Parathyroid adenoma (tissue), 2 donors: ENCODE measurements around the gene GXYLT2.
"Not testable (repeated sequence)": the region's sequence is repeated elsewhere in the genome, so short reads cannot be mapped to it uniquely, and the experiment has no call there.

Experiments
- H2AFZ ChIP-seq: fragments of 300-600 bp; sonication (generic); one replicate; pipeline ENCODE4 v1.7.0; 2017; ENCODE audit warnings: antibody characterized with exemption, mild to moderate bottlenecking
- H3K27ac ChIP-seq: fragments of 300-600 bp; sonication (generic); one replicate; pipeline ENCODE4 v1.7.0; 2017
- H3K27me3 ChIP-seq: fragments of 300-600 bp; sonication (generic); one replicate; pipeline ENCODE4 v1.7.0; 2017; ENCODE audit warnings: low read length; ENCODE audit not compliant: control insufficient read depth, insufficient read depth
- H3K36me3 ChIP-seq: fragments of 300-600 bp; sonication (generic); one replicate; pipeline ENCODE4 v1.7.0; 2017; ENCODE audit warnings: low read length; ENCODE audit not compliant: control insufficient read depth, insufficient read depth
- H3K4me1 ChIP-seq: fragments of 300-600 bp; sonication (generic); one replicate; pipeline ENCODE4 v1.7.0; 2017; ENCODE audit warnings: control low read depth
- H3K4me2 ChIP-seq: fragments of 300-600 bp; sonication (generic); one replicate; pipeline ENCODE4 v1.7.0; 2017; ENCODE audit warnings: low read length
- H3K4me3 ChIP-seq: fragments of 300-600 bp; sonication (generic); one replicate; pipeline ENCODE4 v1.7.0; 2017; ENCODE audit warnings: low read depth, low read length
- H3K79me2 ChIP-seq: fragments of 300-600 bp; sonication (generic); one replicate; pipeline ENCODE4 v1.7.0; 2017; ENCODE audit warnings: control low read depth
- H3K9ac ChIP-seq: fragments of 300-600 bp; sonication (generic); one replicate; pipeline ENCODE4 v1.7.0; 2017; ENCODE audit warnings: mild to moderate bottlenecking
- H3K9me3 ChIP-seq: fragments of 300-600 bp; sonication (generic); one replicate; pipeline ENCODE4 v1.7.0; 2017; ENCODE audit warnings: low read length; ENCODE audit not compliant: control insufficient read depth
- CTCF ChIP-seq: fragments of 300-600 bp; sonication (generic); IDR thresholded peaks from one replicate; pipeline ENCODE4 v1.7.0; 2017; ENCODE audit warnings: antibody characterized with exemption, mild to moderate bottlenecking
- donor health status: primary hyperparathyroidism.

Gene GXYLT2

GRCh38 chr3:72924055-72924454 lies 36.2 kb downstream of the GXYLT2 start:
- H3K4me3 ChIP-seq = no peak overlapping the region
- H3K36me3 ChIP-seq = no peaks in the 10 kb centered on the region
- H3K27me3 ChIP-seq = no peaks in the 10 kb centered on the region
- no peak overlapping the region for H3K27ac ChIP-seq
- H3K79me2 ChIP-seq = no peaks in the 10 kb centered on the region
- H3K4me2 ChIP-seq = no peak overlapping the region
- no peaks in the 10 kb centered on the region for H3K4me1 ChIP-seq
- no peak for TF ChIP-seq CTCF
- H3K9me3 ChIP-seq = no peaks in the 10 kb centered on the region
- no peak overlapping the region for H2AFZ ChIP-seq
- no peak overlapping the region for H3K9ac ChIP-seq

GRCh38 chr3:72928781-72929735 lies 41.2 kb downstream of the GXYLT2 start:
- not testable (repeated sequence) for H3K27me3 ChIP-seq, H3K4me3 ChIP-seq, H3K4me2 ChIP-seq, H2AFZ ChIP-seq, H3K4me1 ChIP-seq, H3K27ac ChIP-seq, H3K79me2 ChIP-seq, H3K9me3 ChIP-seq, H3K36me3 ChIP-seq, H3K9ac ChIP-seq

- Histone ChIP-seq H3K79me2 (no peaks in the 10 kb centered on the region), H2AFZ (no peak overlapping the region), H3K9ac (no peak overlapping the region), H3K4me3 (no peak overlapping the region), H3K4me1 (no peaks in the 10 kb centered on the region), H3K4me2 (no peak overlapping the region), H3K27ac (no peak overlapping the region), H3K36me3 (no peaks in the 10 kb centered on the region), H3K9me3 (no peaks in the 10 kb centered on the region), H3K27me3 (no peaks in the 10 kb centered on the region)
- no peak for TF ChIP-seq CTCF
These were observed 42.9 kb downstream of the GXYLT2 start for GRCh38 chr3:72930754-72931153.

GRCh38 chr3:72932416-72932815 lies 44.6 kb downstream of the GXYLT2 start:
- Histone ChIP-seq H3K36me3 (no peaks in the 10 kb centered on the region), H3K79me2 (no peaks in the 10 kb centered on the region), H2AFZ (no peak overlapping the region), H3K4me1 (no peaks in the 10 kb centered on the region), H3K4me3 (no peak overlapping the region), H3K27ac (no peak overlapping the region), H3K4me2 (no peak overlapping the region), H3K9ac (no peak overlapping the region), H3K27me3 (no peaks in the 10 kb centered on the region), H3K9me3 (no peaks in the 10 kb centered on the region)
- no peak for TF ChIP-seq CTCF

- no peaks in the 10 kb centered on the region for H3K79me2 ChIP-seq
- H3K27ac ChIP-seq = peak overlapping the region; percentile 68
- no peak overlapping the region for H3K9ac ChIP-seq
- H3K9me3 ChIP-seq = no peaks in the 10 kb centered on the region
- peaks cover 6% of the 10 kb centered on the region for H3K4me1 ChIP-seq
- no peak for TF ChIP-seq CTCF
- H3K36me3 ChIP-seq = no peaks in the 10 kb centered on the region
- H2AFZ ChIP-seq = peak overlapping the region; percentile 63
- H3K27me3 ChIP-seq = no peaks in the 10 kb centered on the region
- no peak overlapping the region for H3K4me3 ChIP-seq
- H3K4me2 ChIP-seq = peak overlapping the region; percentile 34
These were observed 50.8 kb downstream of the GXYLT2 start for GRCh38 chr3:72938471-72939265.
